ENCODE measurements around the gene MRFAP1. TPM values are rescaled to one million over a fixed set of nuclear protein-coding genes. Genes with fewer than 3 reads are reported as not detected.
A peak's percentile ranks its signal among the peaks of the same experiment; 100 is the strongest.

Gene MRFAP1
- 110 and 112 TPM in 2 replicates for total RNA-seq (2014; rRNA removed; shearing (Covaris generic))

DNA sequence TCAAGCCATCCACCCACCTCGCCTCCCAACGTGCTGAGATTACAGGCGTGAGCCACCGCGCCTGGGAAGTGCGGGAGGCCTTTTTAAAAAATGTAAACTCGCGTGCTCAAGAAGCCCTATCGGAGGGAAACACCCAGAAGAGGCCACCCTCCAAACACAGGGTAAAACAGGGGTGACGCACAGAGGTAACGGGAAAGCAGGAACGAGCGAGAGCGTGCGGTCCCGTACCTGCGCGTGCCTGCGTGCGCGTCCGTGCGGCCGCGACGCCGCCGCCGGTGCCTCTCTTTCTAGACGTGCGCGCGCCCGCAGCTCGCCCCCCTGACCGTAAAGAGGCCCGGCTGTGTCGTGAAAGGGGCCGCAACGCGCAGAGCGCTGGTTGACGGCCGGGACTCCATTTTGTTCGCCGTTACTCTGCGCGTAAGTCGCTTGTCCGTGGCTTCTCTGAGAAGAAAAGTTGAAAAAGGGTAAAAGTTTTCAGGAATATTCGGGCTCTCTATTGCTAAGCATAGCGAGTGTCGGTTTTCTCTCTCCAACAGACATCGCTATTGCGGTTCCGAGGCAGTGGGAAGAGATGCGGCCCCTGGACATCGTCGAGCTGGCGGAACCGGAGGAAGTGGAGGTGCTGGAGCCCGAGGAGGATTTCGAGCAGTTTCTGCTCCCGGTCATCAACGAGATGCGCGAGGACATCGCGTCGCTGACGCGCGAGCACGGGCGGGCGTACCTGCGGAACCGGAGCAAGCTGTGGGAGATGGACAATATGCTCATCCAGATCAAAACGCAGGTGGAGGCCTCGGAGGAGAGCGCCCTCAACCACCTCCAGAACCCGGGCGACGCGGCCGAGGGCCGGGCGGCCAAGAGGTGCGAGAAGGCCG, at the start of gene MRFAP1:
MRFAP1 (plus strand) TSS at position 394 of the 872 bp plus-strand sequence; CDS start at position 572, 178 bp downstream.
- peak; percentile 90 for DNase-seq (ENCODE audit: low read depth)

DNA sequence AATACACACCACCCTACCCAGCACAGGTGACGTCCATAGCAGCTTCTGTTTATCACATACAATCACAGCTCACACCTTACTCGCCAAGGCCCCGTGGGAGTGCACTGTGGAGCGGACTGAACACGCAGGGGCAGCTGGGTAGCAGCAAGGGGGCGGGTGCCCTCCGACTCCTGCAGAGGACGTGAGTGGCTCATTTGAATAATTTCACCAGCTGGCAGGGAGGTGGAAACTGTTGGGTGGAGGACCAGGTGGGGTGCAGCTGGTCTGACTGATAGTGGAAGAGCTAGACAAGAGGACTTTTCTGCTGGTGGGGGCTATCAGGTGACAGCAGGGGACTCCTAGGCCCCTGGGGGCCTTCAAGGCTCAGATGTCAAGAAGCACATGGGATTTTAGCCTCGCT, 49.2 kb upstream of the MRFAP1 start:
- no peak for DNase-seq (ENCODE audit: low read depth)

DNA sequence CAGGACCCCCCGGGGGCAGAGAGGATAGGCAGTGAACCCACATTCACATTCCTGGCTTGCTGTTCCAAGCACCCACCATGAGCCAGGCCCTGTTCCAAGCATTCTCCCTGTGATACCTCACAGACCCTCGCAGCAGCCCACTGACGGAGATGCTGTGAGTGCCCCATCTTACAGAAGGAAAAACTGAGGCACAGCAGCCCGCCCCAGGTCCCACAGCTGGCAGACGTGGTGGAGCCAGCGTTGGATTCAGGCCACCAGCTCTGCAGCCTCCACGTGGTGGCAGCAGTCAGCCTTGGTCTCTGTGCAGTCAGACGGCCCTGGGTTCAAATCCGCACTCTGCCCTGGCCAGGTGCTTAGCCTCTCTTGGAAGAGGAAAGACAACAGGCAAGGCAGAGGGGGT, 48.7 kb upstream of the MRFAP1 start:
- no peak for DNase-seq (ENCODE audit: low read depth)

DNA sequence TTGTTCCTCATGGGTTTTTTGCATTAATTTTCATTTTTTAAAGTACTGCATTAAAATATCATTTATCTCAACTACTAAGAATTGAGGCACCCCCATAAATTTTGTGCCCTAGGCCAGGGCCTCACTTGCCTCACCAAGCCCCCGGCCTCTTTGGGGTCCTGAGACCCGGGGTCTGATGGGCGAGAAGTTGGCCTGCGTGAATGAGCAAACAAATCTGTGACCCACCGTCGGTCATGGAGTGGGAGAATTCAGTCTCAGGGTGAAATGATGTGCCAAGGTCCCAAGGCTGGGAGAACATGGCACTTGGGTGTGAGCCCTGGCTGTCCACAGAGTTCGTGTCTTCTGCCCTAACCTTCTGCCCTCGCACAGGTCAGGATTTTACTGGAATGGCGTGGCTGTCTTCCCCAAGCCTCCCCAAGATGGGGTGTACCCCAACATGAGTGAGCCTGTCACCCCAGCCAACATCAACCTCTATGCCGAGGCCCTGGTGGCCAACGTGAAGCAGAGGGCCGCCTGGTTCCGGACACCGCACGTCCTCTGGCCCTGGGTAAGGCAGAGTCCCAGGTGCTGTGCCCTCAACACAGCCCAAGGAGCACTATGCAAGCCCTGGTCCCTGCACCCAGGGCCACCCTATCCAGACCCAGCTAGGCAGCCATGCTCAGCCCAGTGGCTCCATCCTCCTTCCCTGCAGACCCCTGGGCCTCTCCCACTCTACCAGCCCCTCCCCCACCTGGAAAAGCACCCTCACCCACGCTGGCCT, 47.5 kb upstream of the MRFAP1 start:
- DNase-seq (ENCODE audit: low read depth), result no peak

DNA sequence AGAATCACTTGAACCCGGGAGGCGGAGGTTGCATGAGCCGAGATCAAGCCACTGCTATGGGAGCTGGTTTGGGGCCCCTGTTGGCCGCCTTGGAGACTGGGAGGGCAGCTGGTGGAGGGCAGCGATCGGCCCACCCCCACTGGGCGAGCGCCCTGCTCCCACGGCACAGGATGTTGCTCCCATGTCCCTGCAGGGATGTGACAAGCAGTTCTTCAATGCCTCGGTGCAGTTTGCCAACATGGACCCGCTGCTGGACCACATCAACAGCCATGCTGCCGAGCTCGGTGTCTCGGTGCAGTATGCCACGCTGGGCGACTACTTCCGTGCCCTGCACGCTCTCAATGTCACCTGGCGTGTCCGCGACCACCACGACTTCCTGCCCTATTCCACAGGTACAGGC, 46.1 kb upstream of the MRFAP1 start:
- no peak for DNase-seq (ENCODE audit: low read depth)

DNA sequence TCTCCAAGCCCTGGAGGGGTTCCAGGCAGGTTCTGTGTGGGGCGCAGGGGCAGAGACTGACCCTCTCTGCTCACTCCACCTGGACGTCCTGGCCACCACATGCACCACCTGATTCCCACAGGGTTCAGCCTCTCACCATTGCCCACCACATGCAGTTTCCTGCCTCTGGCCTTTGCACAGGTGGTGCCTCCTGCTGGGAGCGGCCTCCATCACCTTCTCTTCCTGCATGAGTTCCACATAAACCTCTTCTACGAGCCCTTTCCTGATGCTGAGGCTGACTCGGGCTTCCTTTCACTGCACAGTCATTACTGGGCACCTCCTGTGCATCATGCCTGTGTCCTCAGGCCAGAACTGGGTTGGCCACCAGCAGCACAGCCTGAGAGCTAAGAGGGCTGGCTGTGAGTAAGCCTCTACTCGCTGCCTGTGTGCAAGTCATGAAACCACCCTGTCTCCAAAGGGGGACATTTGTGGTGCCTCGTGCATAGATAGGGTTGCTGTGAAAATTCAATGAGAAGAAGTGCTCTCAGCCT, 45.6 kb upstream of the MRFAP1 start:
- no peak for DNase-seq (ENCODE audit: low read depth)

DNA sequence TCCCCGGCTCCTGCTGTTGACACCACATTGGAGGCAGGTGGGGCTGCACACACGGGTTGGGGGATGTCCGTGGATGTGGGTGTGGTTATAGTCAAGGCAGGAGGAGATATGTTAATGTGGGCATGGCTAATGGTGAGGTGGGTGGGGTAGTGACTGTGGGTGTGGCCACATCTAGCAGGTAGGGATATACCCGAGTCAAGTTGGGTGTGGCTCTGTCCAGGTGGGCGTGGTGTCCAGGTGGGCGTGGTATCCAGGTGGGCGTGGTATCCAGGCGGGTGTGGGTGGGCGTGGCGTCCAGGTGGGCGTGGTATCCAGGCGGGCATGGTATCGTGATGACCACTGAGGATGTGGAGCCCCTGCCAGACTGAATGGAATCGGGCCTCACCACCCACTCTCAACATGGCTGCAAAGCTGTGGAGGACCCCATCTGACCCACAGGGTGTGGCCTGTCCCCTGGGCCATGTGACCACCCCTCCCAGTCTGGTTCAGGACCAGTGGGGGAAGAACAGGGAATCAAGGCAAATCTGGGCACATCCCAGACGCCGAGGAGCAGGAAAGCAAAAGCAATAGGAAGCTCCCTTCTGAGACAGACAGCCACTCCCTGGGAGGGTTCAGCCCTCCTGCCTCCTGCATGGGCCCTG, 44.5 kb upstream of the MRFAP1 start:
- no peak for DNase-seq (ENCODE audit: low read depth)

DNA sequence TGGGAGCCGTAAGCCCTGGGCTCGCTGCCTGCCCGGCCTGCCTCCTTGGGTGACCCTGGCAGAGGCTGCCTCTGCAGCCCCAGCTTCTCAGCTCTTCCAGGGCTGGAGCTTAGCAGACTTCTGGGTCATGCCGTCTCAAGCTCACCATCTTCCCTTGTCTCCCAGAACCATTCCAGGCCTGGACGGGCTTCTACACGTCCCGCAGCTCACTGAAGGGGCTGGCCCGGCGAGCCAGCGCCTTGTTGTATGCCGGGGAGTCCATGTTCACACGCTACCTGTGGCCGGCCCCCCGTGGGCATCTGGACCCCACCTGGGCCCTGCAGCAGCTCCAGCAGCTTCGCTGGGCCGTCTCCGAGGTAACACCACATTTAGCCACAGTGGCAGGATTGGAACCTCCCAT, 43.5 kb upstream of the MRFAP1 start:
- no peak for DNase-seq (ENCODE audit: low read depth)

DNA sequence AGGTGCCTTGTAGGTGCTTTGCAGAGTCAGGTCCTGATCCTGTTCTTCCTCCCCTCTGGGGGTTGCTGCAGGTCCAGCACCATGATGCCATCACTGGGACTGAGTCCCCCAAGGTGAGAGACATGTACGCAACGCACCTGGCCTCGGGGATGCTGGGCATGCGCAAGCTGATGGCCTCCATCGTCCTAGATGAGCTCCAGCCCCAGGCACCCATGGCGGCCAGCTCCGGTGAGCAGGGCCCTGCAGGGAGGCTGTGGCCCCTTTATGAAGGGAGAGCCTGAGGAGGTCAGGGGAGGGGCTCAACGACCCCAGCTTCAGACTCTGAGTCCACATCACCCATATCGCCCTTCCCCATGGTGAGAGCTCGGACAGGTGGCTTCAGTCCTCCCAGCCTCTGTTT, 42.4 kb upstream of the MRFAP1 start:
- DNase-seq (ENCODE audit: low read depth), result no peak

DNA sequence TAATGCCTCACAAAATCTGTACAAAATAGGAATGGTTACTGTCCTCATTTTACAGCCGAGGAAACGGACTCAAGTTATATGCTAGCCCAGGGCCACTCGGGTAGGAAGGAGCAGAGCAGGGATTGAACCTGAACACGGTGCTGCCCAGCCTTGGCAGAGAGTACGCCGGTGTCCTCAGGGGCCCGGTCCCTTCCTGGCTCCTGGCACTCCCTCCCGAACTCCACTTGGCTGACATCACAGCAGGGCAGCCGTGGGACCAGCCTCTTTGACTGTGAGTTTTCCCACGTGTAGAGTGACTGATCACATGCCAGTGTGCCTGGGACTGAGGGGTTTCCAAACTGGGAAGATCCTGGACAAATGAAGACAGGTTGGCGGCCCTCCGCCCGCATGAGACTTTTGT, 41.8 kb upstream of the MRFAP1 start:
- no peak for DNase-seq (ENCODE audit: low read depth)

DNA sequence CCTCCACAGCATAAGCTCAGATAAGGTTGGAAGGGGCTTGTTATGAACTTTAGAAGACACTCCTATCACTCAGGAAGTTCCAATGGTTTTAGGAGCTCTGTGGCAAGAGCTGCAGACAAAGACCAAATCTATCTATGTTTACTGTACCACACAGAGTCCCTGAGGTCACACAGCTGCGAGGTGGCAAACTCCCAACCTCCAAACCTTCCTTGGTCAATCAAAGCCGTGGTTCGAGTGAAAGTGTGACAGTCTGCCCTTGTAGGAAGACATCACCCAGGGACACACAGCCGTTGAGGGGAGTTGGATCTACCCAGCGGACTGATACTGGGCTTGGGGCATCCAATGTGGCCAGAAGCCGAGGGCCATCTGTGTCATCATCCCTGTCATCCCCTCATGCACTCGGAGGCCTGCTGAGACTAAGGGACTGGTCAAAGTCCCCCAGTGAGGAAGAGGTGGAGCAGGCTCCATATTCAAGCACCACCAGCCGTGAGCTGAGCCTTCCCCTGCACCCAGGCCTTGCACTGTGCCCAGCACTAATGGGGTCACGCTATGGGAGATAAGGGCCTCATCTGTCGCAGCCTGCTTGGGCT, 38.7 kb upstream of the MRFAP1 start:
- DNase-seq (ENCODE audit: low read depth), result no peak

DNA sequence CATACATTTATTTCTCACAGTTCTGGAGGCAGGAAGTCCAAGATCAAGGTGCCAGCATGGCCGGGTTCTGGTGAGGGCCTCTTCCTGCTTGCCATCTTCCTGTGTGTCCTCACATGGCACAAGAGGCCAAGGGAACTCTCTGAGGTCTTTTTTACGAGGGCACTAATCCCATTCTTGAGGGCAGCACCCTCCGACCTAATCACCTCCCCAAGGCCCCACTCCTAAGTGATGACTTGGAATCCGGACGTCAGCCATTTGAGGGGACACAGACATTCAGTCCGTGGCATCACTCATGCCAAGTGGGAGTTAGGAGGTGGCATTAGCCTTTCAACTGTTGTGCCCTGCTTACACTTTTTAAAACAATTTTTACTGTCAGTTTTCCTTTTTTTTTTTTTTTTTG, 38.2 kb upstream of the MRFAP1 start:
- DNase-seq (ENCODE audit: low read depth), result no peak

DNA sequence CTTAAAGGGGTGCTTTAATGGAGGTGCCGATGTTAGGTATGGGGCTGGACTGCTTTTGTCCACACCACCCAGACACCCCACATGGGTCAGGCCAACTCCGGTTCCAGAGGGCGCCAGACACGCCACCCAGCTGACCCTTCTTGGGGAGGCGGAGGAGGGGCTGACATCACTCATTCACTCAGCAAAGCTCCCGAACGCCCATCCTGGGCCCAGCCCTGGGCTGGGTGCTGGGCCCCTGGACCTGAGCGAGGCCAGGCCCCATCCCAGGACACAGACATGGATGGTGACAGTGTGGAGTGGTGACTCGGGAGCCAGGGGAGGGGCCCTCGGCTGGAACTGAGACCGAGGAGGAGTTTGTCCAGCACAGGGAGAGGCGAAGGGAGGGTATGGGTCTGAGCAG, 37.4 kb upstream of the MRFAP1 start:
- DNase-seq (ENCODE audit: low read depth), result no peak

DNA sequence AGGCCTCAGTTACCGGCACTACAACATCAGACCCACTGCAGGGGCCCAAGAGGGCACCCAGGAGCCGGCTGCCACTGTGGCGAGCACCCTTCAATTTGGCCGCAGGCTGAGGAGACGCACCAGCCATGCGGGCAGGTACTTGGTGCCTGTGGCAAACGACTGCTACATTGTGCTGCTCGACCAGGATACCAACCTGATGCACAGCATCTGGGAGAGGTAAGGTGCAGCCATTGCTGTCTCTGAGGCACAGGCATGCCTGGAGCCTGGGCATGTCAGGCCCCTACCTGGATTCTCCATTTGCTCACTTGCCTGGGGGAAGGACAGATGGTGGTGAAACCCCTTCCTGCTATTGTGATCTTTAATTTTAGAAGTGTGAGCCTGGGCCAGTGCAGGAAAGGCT, 35.4 kb upstream of the MRFAP1 start:
- DNase-seq (ENCODE audit: low read depth), result no peak

DNA sequence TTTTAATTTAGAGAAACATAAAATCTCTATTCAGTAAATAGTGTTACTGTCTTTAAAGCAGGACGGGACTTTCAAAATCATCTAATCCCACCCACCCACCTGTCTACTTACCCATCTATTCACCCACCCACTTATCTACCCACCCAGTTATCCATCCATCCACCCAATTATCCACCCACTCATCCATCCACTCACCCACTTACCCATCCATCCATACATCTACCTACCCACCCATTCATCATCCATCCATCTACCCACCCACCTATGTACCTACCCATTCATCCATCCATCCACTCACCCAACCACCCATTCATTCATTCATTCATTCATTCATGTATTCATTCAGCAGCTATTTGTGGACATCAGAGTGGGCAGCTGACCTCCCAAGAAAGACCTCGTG, 34.9 kb upstream of the MRFAP1 start:
- no peak for DNase-seq (ENCODE audit: low read depth)

DNA sequence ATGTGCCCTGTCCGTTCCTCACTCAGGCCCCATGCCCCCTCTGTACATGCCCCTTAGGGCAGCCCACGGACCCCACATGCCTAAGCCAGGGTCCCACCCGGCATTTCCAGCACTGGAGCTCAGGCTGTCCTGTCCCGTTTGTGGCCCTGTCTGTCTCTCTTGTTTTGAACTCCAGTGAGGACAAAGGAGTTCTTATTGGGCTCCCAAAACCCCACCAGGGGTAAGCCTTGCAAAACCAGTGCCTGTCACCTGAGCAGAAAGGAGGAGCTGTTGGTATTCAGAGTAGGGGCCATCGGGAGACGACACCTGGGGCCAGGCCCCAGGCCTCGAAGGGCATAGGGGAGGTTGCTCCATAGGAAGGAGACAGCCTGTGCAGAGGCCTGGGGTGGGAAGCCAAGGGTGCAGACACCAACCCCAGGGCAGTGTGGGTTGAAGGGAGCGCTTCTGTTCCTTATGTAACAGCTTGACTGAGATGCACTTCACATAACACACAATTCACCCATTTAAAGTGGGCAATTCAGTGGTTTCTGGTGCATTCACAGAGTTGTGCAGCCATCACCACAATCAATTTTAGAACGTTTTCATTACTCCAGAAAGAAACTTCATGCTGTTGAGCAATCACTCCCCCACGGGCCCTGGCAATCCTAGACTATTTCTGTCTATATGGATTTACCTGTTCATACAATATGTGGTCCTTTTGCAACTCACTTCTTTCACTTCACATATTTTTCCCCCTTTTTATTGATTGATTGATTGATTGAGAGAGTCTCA, 33.8 kb upstream of the MRFAP1 start:
- DNase-seq (ENCODE audit: low read depth), result no peak

DNA sequence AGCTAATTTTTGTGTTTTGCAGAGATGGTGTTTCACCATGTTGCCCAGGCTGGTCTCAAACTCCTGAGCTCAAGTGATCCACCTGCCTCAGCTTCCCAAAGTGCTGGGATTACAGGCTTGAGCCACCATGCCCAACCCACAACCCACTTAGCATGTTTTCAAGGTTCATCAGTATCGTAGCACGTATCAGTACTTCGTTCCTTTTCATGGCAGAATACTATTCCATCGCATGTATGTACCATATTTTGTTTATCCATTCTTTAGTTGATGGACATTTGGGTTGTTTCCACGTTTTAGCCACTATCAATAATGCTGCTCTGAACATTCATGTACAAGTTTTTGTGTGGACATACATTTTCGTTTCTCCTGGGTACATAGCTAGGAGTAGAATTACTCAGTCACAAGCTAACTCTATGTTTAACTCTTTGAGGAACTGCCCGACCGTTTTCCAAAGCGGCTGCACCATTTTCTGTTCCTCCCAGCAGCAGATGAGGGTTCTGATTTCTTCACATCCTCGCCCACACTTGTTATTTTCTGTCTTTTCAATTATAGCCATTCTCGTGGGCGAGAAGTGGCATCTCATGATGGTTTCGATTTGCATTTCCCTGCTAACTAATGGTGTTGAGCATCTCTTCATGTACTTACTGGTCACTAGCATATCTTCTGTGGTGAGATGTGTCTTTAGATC, 33.0 kb upstream of the MRFAP1 start:
- DNase-seq (ENCODE audit: low read depth), result no peak

DNA sequence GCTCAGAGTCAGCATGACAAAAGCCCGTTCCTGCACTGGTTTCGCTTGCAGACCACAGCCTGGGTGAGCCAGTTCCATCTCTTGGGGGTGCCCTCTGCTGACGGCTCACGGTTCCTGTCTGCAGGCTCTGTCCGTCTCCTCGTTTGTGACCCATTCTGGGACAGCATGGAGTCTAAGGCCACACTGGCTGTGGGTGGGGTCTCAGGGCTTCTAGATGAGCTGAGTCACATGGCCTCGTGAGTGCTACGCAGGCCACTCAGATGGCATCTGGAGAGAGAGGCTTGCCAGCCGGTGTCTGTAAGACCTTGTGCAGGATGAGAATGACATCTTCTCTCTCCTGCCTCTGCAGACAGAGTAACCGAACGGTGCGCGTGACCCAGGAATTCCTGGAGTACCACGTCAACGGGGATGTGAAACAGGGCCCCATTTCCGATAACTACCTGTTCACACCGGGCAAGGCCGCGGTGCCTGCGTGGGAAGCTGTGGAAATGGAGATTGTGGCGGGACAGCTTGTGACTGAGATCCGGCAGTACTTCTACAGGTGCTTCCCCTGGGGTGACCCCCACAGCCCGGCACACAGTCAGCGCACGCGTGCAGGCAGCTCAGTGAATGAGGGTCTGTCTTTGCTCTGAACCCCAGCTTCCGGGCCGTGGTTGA, 31.6 kb upstream of the MRFAP1 start:
- no peak for DNase-seq (ENCODE audit: low read depth)

DNA sequence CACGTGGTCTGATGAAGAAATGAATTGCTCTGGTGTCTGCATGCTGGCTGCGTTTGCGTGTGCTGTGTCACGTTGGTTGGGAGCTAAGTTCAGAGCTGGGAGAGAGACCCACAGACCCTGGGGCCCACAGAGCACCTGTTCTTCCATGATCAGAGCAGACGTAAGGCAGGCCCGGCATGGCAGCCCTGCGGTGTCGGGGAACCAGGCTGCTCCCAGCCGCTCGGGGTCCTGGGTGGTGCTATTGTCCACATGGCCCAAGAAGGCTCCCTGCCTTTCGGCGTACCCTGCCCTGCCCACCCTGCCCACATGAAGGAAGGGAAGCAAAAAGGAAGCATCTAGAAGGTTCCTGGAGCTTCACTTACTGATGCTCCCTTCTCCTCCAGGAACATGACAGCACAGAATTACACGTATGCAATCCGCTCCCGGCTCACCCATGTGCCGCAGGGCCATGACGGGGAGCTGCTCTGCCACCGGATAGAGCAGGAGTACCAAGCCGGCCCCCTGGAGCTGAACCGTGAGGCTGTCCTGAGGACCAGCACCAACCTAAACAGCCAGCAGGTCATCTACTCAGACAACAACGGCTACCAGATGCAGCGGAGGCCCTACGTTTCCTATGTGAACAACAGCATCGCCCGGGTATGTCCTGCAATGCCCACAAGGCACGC, 30.9 kb upstream of the MRFAP1 start:
- DNase-seq (ENCODE audit: low read depth), result no peak

Data from RPMI7951 (cell line).